ENCODE data around the gene CCDC148. TPM values are rescaled to one million over a fixed set of nuclear protein-coding genes. Genes with fewer than 3 reads are reported as not detected.
"Not testable (repeated sequence)": the region's sequence is repeated elsewhere in the genome, so short reads cannot be mapped to it uniquely, and the experiment has no call there.

Gene CCDC148
- total RNA-seq, 1 experiment from 2014 or later = 1.4 TPM

DNA sequence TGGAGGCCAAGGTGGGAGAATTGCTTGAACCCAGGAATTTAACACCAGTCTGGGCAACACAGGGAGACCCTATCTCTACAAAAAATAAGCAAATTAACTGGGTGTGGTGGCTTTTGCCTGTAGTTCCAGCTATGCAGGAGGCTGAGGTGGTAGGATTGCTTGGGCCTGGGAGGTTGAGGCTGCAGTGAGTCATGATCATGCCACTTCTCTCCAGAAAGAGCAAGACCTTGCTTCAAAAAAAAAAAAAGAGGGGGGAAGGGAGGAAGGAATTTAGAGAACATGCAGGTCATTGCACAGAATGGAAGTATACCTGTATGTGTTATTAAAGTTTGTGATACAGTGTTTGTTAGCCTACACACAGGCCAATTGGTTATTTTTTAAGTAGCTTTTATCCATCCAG lies 26.0 kb upstream of the CCDC148 start:
- no peak for DNase-seq (ENCODE audit: low spot score)

- no peak for DNase-seq (ENCODE audit: low spot score)
Observed at GRCh38 chr2:158481116-158481515, 24.6 kb upstream of the CCDC148 start.

- no peak for DNase-seq (ENCODE audit: low spot score)
Observed at GRCh38 chr2:158478816-158479215, 22.3 kb upstream of the CCDC148 start.

DNA sequence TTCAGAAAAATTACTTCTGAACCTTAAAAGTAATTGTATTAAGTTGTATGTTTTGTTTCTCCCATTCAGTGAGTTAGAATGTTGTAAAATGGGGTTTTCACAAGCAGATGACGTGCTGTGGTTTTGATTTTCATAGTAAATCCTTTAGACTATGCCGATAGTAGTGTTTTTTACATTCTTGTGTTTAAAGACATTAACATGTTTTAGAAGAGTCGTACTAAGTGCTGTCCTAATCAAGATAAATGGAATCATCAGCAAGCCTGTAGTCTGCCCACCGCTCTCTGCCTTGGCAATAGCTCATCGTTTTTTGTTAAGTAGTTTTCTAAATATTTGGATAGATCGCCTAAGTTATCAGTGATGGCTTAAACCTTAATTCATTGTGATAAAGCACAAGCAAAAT lies 21.7 kb upstream of the CCDC148 start:
- DNase-seq (ENCODE audit: low spot score) = no peak

DNA sequence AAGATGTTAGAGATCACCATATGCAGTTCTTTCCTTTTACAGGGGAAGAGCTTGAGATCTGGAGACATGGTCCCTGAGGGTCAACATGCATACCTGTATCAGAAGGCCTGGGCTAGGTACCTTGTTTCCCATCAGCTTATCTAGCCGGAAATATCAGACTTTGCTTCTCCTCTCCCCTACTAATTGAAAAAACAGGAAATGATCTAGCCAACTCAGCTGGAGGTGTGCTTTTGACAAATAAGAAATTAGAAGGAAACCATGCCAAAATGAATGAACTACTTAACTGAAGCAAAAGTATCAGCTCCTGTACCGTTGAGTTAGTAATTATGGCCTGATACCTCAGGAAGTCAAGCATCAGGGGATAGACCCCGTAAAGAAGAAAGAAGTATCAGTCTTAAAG lies 20.6 kb upstream of the CCDC148 start:
- no peak for DNase-seq (ENCODE audit: low spot score)

DNA sequence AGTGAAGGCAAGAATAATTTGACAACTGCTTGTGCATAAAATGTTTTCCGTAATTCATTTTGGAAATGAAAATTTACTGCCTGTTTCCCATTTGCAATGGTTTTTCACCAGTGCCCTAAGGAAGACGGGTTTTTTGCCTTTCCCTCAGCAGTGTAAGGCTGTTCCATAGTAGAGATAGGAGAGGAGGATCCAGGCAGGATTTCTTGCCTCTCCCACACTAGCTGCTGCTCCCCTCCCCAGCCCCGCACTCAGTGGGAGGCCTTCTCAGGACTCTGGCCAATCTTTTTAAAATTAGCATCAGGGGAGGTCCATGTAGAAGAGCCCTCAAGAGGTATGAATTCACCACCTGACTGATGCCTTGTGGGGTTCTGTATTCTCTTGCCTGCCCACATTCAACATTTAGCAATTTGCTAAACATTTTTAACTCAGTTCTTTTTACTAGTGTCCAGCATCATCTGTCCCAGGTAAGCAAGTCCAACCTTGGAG lies 18.0 kb upstream of the CCDC148 start:
- DNase-seq (ENCODE audit: low spot score) = not testable (repeated sequence)

- DNase-seq (ENCODE audit: low spot score) = peak; percentile 21
Observed at GRCh38 chr2:158473719-158474392, 17.3 kb upstream of the CCDC148 start.

DNA sequence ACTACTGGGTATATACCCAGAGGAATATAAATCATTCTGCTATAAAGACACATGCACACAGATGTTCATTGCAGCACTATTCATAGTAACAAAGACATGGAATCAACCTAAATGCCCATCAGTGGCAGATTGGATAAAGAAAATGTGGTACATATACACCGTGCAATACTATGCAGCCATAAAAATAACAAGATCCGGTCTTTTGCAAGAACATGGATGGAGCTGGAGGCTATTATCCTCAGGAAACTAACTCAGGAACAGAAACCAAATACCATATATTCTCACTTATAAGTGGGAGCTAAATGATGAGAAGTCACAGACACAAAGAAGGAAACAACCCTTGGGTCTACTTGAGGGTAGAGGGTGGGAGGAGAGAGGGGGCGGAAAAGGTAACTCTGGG lies 16.7 kb upstream of the CCDC148 start:
- not testable (repeated sequence) for DNase-seq (ENCODE audit: low spot score)

DNA sequence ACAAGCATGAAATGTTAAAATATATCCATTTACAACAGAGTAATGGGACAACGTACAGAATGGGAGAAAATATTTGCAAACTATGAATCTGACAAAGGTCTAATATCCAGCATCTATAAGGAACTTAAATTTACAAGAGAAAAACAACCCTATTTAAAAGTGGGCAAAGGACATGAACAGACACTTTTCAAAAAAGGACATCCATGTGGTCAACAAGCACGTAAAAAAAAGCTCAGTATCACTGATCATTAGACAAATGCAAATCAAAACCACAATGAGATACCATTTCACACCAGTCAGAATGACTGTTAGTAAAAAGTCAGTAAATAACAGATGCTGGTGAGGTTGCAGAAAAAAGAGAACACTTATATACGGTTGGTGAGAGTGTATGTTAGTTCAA lies 16.3 kb upstream of the CCDC148 start:
- DNase-seq (ENCODE audit: low spot score) = not testable (repeated sequence)

DNA sequence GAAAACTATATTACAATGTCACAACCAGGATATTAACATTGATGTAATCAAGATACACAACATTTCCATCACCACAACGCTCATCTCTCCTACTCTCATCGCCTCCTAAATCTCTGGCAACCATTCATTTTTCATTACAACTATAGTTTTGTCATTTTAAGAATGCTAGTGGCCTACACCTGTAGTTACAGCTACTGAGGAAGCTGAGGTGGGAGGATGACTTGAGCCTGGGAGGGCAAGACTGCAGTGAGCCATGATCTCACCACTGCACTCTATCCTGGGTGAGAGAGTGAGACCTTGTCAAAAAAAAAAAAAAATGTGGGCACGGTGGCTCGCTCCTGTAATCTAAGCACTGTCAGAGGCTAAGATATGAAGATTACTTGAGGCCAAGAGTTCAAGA lies 10.7 kb upstream of the CCDC148 start:
- no peak for DNase-seq (ENCODE audit: low spot score)

GRCh38 chr2:158464426-158465281 lies 8.1 kb upstream of the CCDC148 start:
- DNase-seq (ENCODE audit: low spot score) = peak; percentile 38

DNA sequence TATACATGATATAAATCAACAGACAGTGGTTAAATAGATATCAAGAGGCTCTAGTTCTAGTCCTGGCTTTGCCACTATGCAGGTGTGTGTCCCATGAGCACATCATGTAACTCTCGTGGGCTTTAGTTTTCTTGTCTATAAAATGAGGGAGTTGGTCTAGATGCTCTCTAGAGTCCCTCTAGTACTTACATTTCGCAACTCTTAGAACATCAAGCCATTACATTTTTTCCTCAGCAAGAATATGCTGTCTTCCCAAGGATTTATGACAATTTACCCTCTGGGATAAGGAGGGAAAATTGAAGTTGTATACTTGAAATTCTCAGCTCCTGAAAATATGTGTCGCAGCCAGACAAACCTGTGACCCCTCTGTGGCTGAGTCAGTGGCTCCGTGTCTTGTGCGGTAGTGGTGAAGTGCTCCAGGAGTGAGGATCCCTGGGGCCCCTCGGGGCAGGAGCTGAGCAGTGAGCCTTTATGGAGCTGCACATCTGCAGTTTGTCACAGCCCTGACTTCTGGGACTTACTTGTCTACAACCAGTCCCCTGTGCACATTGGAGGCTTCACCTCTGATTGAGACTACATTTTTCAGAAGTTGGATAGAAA lies 7.0 kb upstream of the CCDC148 start:
- DNase-seq (ENCODE audit: low spot score) = no peak

DNA sequence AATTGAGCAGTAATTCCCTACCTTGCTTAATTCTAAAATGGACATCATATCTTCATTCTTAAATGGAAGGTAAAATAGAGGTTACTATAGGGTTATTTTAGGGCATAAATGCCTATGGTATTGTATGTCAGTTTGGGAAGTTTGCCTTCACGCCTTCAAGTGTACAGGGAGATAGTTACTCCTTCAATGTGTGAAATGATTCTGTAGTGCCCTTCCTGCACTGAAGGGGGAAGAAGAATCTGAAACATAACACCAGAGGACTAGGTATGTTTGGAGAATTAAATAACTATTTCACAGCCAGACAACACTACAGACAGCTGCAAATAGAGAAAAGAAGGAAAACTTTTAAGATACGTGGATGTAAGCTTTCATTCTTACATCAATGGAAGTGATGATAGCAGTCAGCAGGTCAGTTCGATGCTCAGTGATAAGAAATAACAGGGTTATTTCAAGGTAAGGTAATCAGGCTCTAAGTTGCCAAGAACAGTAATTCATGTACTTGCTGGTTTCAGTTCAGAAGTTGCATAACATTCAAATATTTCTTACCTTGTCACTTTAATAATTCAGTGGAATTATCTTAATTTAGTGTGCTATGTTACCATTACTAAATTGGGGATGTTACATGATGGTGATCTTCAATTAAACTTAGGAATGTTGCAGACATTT lies 4.2 kb upstream of the CCDC148 start:
- peak; percentile 29 for DNase-seq (ENCODE audit: low spot score)

DNA sequence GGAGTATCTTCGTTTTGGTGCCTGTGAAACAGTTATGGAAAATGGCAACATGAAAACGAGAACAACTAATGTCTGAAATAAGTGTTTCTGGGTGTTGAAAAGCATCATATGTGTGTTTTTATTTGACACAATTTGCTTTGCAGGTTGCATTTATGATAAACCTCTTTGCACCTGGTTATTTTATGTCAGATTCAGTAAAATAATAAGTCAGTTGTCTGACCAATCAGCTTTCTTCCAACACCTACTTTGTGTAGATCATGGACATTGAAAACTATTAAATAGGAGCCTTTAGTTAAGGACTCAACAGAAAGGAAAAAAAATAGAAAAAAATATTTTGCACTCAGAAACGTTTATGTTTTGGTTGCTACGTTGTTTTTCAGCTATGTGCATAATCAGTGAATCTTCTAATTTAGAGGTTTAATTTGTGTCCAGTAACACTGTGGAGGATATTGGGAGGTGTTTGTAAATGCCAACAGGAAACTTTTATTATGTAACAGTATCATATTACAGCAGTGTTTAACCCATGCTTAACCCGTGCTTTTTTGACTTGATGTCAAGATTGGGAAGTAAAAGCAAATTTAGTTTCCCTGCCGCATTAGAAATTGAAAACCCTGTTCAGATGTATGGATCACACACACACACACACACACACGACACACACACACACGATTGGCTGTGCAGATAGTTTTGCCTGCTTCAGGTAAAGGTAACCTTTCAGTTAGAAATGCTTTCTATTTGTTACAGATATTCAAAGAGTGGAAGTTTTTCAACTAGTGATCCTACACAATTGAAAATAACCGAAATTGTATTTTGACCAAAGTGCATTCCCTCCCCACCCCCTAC lies 2.8 kb upstream of the CCDC148 start:
- peak; percentile 33 for DNase-seq (ENCODE audit: low spot score)

GRCh38 chr2:158458617-158458920 lies 2.0 kb upstream of the CCDC148 start:
- DNase-seq (ENCODE audit: low spot score) = peak; percentile 24

DNA sequence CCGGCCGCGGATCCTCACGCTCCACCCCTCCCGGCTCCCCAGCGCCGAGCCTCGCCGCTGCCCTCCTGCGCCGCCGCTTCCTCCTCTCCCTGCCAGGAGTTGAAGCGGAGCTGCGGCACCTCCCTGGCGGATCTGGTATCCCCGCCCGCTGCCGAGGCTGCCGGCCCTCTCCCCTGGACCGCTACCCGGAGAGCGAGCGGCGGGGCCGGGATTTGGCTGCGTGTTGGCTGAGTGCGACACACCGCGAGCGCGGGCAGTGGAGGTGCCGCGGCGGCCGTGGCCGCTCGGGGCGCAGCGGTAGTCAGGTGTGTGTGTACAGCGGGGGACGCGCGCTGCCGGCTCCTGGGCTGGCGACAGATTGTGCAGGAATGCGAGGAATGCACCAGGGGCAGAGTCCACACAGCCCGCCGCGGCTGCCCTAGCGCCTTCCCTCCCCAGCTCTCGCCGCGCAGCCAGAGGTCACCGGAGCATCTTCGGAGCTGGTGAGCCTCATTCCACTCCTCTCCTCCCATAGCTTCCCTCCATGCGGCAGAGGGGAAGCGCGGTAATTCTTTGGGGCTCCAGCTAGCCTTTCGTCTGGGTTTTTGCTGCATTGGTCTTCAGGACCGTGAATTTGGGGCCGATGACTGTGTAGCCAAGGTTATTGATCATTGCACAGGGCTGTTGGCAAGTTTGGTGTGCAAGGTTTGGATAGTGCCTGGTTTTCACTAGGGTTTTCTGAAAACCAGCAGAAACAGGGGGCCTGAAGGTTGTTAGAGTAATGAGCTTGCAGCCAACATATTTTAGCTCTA lies 1.5 kb upstream of the CCDC148 start:
- peak; percentile 92 for DNase-seq (ENCODE audit: low spot score)

DNA sequence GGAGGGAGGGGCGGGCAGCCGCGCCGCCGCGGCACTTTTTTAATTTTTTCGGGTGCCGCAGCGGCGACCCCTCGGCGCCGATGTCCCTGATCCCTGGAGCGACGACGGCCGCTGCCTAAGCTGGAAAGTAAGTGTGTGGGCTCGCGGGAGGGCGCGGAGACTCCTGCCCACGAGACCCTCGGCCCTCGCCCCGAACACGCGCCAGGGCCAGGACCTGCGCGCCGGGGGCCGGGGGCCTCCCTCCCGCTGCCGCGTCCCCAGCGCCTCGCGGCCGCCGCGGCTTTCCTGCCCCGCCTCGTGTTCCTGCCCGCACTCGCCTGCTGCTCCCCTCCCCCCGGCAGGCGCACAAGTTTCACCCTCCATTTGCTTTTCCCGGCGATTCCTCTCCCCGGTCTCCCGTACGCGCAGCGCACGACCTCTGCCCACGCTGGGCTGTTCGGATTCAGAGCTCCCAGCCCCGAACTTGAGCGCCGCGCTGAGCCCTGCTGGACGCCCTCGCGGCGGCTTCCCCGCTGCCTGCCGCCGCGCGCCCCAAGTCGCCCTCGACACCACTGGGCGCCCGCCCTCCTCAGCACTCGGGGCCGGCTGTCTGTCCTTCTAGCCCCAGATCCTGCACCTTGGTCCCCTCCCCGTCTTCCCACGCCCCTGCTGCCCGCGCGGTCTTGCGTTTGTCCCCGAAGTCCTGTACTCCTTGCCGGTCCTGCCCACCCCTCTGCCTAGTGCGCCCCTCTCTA lies 706 bp upstream of the CCDC148 start:
- peak; percentile 68 for DNase-seq (ENCODE audit: low spot score)

DNA sequence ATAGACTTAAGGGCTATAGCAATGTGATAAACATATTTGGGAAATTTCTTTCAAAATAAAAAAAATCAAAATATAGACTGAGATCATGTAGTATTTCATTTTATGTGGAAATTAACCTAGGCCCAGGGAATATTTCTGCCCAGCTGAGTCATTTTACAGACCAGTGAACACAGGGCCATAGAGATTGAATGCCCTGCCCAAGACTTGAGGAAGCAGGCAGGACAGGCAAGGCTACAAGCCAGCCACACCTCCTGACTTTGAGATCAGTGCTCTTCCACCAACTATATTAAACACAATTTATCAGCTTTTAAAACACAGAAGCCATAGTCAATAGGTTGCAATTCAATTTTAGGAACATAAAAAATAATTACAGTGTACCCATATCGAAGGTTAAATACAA lies 12.9 kb downstream of the CCDC148 start:
- no peak for DNase-seq (ENCODE audit: low spot score)

GRCh38 chr2:158439062-158439461 lies 17.5 kb downstream of the CCDC148 start:
- not testable (repeated sequence) for DNase-seq (ENCODE audit: low spot score)

DNA sequence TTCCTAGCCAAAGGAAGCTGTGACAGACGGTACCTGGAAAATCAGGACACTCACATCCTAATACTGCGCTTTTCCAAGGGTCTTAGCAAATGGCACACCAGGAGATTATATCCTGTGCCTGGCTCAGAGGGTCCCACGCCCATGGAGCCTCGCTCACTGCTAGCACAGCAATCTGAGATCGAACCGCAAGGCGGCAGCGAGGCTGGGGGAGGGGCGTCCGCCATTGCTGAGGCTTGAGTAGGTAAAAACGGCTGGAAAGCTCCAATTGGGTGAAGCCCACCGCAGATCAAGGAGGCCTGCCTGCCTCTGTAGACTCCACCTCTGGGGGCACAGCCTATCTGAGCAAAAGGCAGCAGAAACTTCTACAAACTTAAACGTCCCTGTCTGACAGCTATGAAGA lies 22.8 kb downstream of the CCDC148 start:
- DNase-seq (ENCODE audit: low spot score) = not testable (repeated sequence)

Data from HT-29 (cell line).